ENCODE data around the gene NBPF4. TPM values are rescaled to one million over a fixed set of nuclear protein-coding genes. Genes with fewer than 3 reads are reported as not detected.

NBPF4 gene
- total and polyA plus RNA-seq, 10 of the 15 experiments (the other 5 are each of a cell fraction or from before 2014, with no cell fraction given): not detected

DNA sequence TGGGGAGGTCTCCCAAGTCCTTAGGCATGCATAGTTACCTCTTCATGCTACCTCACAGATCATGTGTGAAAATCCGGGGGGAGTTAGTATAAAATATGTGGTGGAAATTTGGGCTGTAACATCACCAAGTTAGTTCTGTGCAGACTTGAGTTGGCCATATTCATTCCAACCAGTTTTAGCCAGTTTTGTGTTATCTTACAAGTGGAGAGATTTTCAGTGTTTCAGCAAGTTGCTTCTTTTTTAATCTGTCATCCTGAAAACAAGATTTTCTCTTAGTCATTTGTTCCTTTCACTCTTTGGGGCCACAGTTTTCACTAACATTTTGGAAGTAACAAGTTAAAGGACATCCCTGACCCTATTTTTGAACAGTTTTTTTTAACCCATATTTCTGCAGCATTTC is 55.1 kb downstream of the NBPF4 start:
- ChIA-PET CTCF (interaction anchor here (0.6 kb wide), 1 partner anchor 1381 kb away, joined by 3 read pairs; no protein-coding TSS in a partner anchor), POLR2A (no interaction called here), RAD21 (ENCODE audit: unreplicated experiment) (no interaction called here), SMC1A (ENCODE audit: uncharacterized antibody, unreplicated experiment) (no interaction called here)
- no peak overlapping the region for H3K27ac ChIP-seq (ENCODE audit: control insufficient read depth, insufficient read depth)
- H3K36me3 ChIP-seq (ENCODE audit: control insufficient read depth in 2 of 2, insufficient read depth in 2 of 2, low read length in 1 of 2): no peaks in the 10 kb centered on the region
- no peak overlapping the region for H3K9ac ChIP-seq (ENCODE audit: control insufficient read depth, insufficient read depth, low read length)
- H3K4me1 ChIP-seq (ENCODE audit: control insufficient read depth, insufficient read depth, low read length): no peaks in the 10 kb centered on the region
- no peak for TF ChIP-seq RAD51 (IDR thresholded peaks at IDR 0.05)
- no peak for TF ChIP-seq E2F8 (IDR thresholded peaks at IDR 0.05; ENCODE audit: low read depth, partially characterized antibody)
- TF ChIP-seq POU2F2 (IDR thresholded peaks at IDR 0.05; ENCODE audit: borderline replicate concordance, low read depth, low read length): no peak
- TF ChIP-seq FOXM1 (IDR thresholded peaks at IDR 0.05; ENCODE audit: low read depth, low read length): no peak
- TF ChIP-seq CTCF (IDR thresholded peaks at IDR 0.05 in 2 of 3, conservative IDR thresholded peaks at IDR 0.05 in 1 of 3; ENCODE audit: control insufficient read depth in 2 of 3, extremely low read depth in 1 of 3, insufficient read depth in 1 of 3, low read depth in 3 of 3, low read length in 3 of 3): no peak
- WGBS (ENCODE audit: insufficient coverage, insufficient replicate concordance, low lambda C conversion rate, missing lambda C conversion rate): 0% methylated on average over 1 of the region's 1 CpG
- no peak for ATAC-seq
- no peak overlapping the region for H2AFZ ChIP-seq (ENCODE audit: control insufficient read depth, low read depth, low read length)
- H3K9me3 ChIP-seq (replicated peaks; ENCODE audit: control insufficient read depth, insufficient read depth, low read length): no peaks in the 10 kb centered on the region
- no peak overlapping the region for H3K4me3 ChIP-seq
- no peaks in the 10 kb centered on the region for H4K20me1 ChIP-seq (ENCODE audit: control insufficient read depth, insufficient read depth)
- TSS peak; percentile 39 for BruUV-seq (replicated peaks)
- no peak overlapping the region for H3K4me2 ChIP-seq (ENCODE audit: control insufficient read depth, insufficient read depth)
- no peaks in the 10 kb centered on the region for H3K27me3 ChIP-seq (replicated peaks in 1 of 2; ENCODE audit: control insufficient read depth in 2 of 2, insufficient read depth in 2 of 2, low read length in 1 of 2)
- no peak for FAIRE-seq
- DNase-seq (ENCODE audit: low read depth, low spot score): no peak
- no peaks in the 10 kb centered on the region for H3K79me2 ChIP-seq (ENCODE audit: control insufficient read depth, insufficient read depth, low read length)
- intact Hi-C loops (cut with micrococcal nuclease; ENCODE audit: unreplicated experiment) (no loop called here), in situ Hi-C loops (cut with MboI) (no loop called here)
